Measurements from ENCODE around the gene LPCAT4.

- TF ChIP-seq CTCF (IDR thresholded peaks at IDR 0.05) (no peak), POLR2A (IDR thresholded peaks at IDR 0.05) (no peak)
Measured at GRCh38 chr15:34370643-34371042, 3.6 kb upstream of the LPCAT4 start.
